Measurements from ENCODE around the gene CCDC18.
A peak's percentile ranks its signal among the peaks of the same experiment; 100 is the strongest.

Gene CCDC18

DNA sequence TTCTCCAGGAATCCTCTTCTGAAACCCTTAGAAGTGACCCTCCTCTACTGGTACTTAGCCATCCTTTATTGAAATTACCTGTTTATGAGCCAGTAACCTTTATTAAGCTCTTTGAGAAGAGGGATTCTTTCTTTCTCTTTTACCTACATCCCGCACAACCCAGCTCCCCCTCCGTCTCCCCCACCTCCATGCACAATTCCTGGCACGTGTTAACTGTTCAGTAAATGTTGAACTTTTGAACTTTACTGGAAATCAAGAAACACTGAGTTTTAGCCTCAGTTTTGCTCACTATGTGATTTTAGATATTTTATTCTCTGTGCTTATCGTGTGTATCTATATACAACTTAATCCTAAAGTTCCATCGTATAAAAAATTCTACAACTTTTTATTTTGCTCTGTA lies 2.1 kb upstream of the CCDC18 start:
- peak overlapping the region; percentile 99 for H3K9ac ChIP-seq (ENCODE audit: low read length)
- H3K4me3 ChIP-seq (ENCODE audit: low read length), result no peak overlapping the region
- peaks cover 8% of the 10 kb centered on the region for H3K4me1 ChIP-seq (ENCODE audit: control insufficient read depth, insufficient read depth, low read length)
- H3K36me3 ChIP-seq (ENCODE audit: control insufficient read depth, insufficient read depth, low read length), result no peaks in the 10 kb centered on the region
- H3K27me3 ChIP-seq (ENCODE audit: control insufficient read depth, insufficient read depth, low read length), result no peaks in the 10 kb centered on the region
- H3K9me3 ChIP-seq (ENCODE audit: control insufficient read depth, low read length), result no peaks in the 10 kb centered on the region

DNA sequence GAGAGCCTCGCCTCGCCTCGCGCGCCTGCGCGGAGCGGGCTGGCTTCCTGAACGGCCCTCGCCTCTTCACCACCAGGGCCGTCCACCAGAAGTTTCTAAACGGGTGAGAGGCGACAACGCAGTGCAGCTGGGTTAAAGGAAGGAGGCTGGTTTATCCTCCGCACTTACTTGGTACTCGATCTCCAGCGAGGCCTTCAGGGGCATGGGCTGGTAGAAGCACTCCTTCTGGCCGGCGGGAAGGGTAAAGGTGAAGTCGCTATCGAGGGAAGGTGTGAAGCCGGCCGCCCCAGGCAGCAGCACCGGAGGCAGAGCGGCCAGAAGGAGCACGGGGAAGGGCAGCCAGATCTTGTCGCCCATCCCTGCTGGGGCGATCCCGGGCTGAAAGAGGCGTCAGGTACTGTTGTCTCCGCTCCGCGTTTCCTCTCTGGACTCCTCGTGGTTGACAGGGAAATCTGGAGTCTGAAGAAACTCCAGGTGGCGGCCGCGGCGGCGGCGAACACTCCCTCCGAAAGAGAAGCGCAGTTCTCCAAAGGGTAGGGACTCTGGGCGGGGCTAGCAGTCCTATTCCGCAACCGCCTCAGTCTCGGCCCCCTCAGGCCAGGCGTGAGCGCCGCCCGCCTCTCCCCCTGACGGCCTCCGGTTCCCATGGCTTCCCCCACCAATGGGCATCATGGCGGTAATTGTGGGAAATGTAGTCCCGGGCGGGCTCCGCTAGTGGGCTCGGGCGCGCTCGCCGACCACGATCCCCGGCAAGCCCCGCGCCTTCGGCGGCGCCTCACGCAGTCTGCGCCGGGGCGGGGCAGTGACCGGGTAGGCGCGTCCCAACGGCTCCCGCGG lies 420 bp upstream of the CCDC18 start, which contains the start of gene TMED5:
TSS of gene TMED5 (minus strand) at position 528 of the 837 bp plus-strand sequence. CDS start at position 357, 171 bp downstream.
- Histone ChIP-seq H3K9ac (ENCODE audit: low read length) (peak within 1 kb of the TSS; percentile 99), H3K4me1 (ENCODE audit: control insufficient read depth, insufficient read depth, low read length) (peaks cover 8% of the 10 kb centered on the region), H3K9me3 (ENCODE audit: control insufficient read depth, low read length) (no peaks in the 10 kb centered on the region), H3K27me3 (ENCODE audit: control insufficient read depth, insufficient read depth, low read length) (no peaks in the 10 kb centered on the region), H3K4me3 (ENCODE audit: low read length) (peak within 1 kb of the TSS; percentile 100), H3K36me3 (ENCODE audit: control insufficient read depth, insufficient read depth, low read length) (no peaks in the 10 kb centered on the region)

GRCh38 chr1:93186667-93187066 lies 6.1 kb downstream of the CCDC18 start:
- no peak overlapping the region for H3K9ac ChIP-seq (ENCODE audit: low read length)
- no peaks in the 10 kb centered on the region for H3K36me3 ChIP-seq (ENCODE audit: control insufficient read depth, insufficient read depth, low read length)
- no peak overlapping the region for H3K4me3 ChIP-seq (ENCODE audit: low read length)
- H3K4me1 ChIP-seq (ENCODE audit: control insufficient read depth, insufficient read depth, low read length), result no peaks in the 10 kb centered on the region
- no peaks in the 10 kb centered on the region for H3K27me3 ChIP-seq (ENCODE audit: control insufficient read depth, insufficient read depth, low read length)
- no peaks in the 10 kb centered on the region for H3K9me3 ChIP-seq (ENCODE audit: control insufficient read depth, low read length)

- Histone ChIP-seq H3K36me3 (ENCODE audit: control insufficient read depth, insufficient read depth, low read length) (no peaks in the 10 kb centered on the region), H3K9ac (ENCODE audit: low read length) (no peak overlapping the region), H3K9me3 (ENCODE audit: control insufficient read depth, low read length) (no peaks in the 10 kb centered on the region), H3K4me1 (ENCODE audit: control insufficient read depth, insufficient read depth, low read length) (no peaks in the 10 kb centered on the region), H3K27me3 (ENCODE audit: control insufficient read depth, insufficient read depth, low read length) (no peaks in the 10 kb centered on the region), H3K4me3 (ENCODE audit: low read length) (no peak overlapping the region)
Measured at GRCh38 chr1:93190432-93190831, 9.9 kb downstream of the CCDC18 start.

- H3K9ac ChIP-seq (ENCODE audit: low read length), result no peak overlapping the region
- no peaks in the 10 kb centered on the region for H3K4me1 ChIP-seq (ENCODE audit: control insufficient read depth, insufficient read depth, low read length)
- no peak overlapping the region for H3K4me3 ChIP-seq (ENCODE audit: low read length)
- H3K27me3 ChIP-seq (ENCODE audit: control insufficient read depth, insufficient read depth, low read length), result no peaks in the 10 kb centered on the region
- H3K36me3 ChIP-seq (ENCODE audit: control insufficient read depth, insufficient read depth, low read length), result no peaks in the 10 kb centered on the region
- H3K9me3 ChIP-seq (ENCODE audit: control insufficient read depth, low read length), result no peaks in the 10 kb centered on the region
Measured at GRCh38 chr1:93194231-93194990, 13.9 kb downstream of the CCDC18 start.

GRCh38 chr1:93196591-93196990 lies 16.1 kb downstream of the CCDC18 start:
- no peaks in the 10 kb centered on the region for H3K27me3 ChIP-seq (ENCODE audit: control insufficient read depth, insufficient read depth, low read length)
- no peaks in the 10 kb centered on the region for H3K9me3 ChIP-seq (ENCODE audit: control insufficient read depth, low read length)
- H3K36me3 ChIP-seq (ENCODE audit: control insufficient read depth, insufficient read depth, low read length), result no peaks in the 10 kb centered on the region
- H3K4me3 ChIP-seq (ENCODE audit: low read length), result no peak overlapping the region
- H3K4me1 ChIP-seq (ENCODE audit: control insufficient read depth, insufficient read depth, low read length), result no peaks in the 10 kb centered on the region
- H3K9ac ChIP-seq (ENCODE audit: low read length), result no peak overlapping the region

GRCh38 chr1:93199150-93199549 lies 18.6 kb downstream of the CCDC18 start:
- no peaks in the 10 kb centered on the region for H3K9me3 ChIP-seq (ENCODE audit: control insufficient read depth, low read length)

GRCh38 chr1:93200086-93200620 lies 19.6 kb downstream of the CCDC18 start:
- Histone ChIP-seq H3K27me3 (ENCODE audit: control insufficient read depth, insufficient read depth, low read length) (no peaks in the 10 kb centered on the region), H3K4me1 (ENCODE audit: control insufficient read depth, insufficient read depth, low read length) (no peaks in the 10 kb centered on the region), H3K9me3 (ENCODE audit: control insufficient read depth, low read length) (no peaks in the 10 kb centered on the region), H3K9ac (ENCODE audit: low read length) (no peak overlapping the region), H3K36me3 (ENCODE audit: control insufficient read depth, insufficient read depth, low read length) (no peaks in the 10 kb centered on the region), H3K4me3 (ENCODE audit: low read length) (no peak overlapping the region)

More at GRCh38 chr1:93199150-93199549, 18.6 kb downstream of the CCDC18 start:
- H3K4me3 ChIP-seq (ENCODE audit: low read length), result no peak overlapping the region
- no peak overlapping the region for H3K9ac ChIP-seq (ENCODE audit: low read length)
- no peaks in the 10 kb centered on the region for H3K27me3 ChIP-seq (ENCODE audit: control insufficient read depth, insufficient read depth, low read length)
- H3K4me1 ChIP-seq (ENCODE audit: control insufficient read depth, insufficient read depth, low read length), result no peaks in the 10 kb centered on the region
- no peaks in the 10 kb centered on the region for H3K36me3 ChIP-seq (ENCODE audit: control insufficient read depth, insufficient read depth, low read length)

DNA sequence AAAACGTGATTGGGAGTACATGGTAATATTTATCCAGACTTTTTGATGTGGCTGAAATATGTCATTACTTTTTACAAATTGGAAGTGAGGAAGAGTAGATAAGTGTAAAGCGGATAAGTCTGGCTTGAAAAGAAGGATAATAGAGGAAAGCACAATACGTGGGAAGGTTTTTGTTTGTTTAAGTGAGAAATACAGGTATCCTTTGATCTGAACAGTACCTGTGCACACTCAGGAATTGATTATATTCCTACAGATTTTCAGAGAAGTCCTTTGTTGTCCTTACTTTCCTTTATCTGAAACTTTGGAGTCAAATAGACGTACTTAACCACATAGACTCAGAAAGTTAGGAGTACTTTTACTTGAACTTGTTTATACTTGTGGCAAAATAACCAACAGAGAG lies 20.2 kb downstream of the CCDC18 start:
- Histone ChIP-seq H3K4me1 (ENCODE audit: control insufficient read depth, insufficient read depth, low read length) (no peaks in the 10 kb centered on the region), H3K9ac (ENCODE audit: low read length) (no peak overlapping the region), H3K27me3 (ENCODE audit: control insufficient read depth, insufficient read depth, low read length) (no peaks in the 10 kb centered on the region), H3K36me3 (ENCODE audit: control insufficient read depth, insufficient read depth, low read length) (no peaks in the 10 kb centered on the region), H3K9me3 (ENCODE audit: control insufficient read depth, low read length) (no peaks in the 10 kb centered on the region), H3K4me3 (ENCODE audit: low read length) (no peak overlapping the region)

- H3K9ac ChIP-seq (ENCODE audit: low read length), result no peak overlapping the region
- no peaks in the 10 kb centered on the region for H3K9me3 ChIP-seq (ENCODE audit: control insufficient read depth, low read length)
- no peaks in the 10 kb centered on the region for H3K4me1 ChIP-seq (ENCODE audit: control insufficient read depth, insufficient read depth, low read length)
- H3K36me3 ChIP-seq (ENCODE audit: control insufficient read depth, insufficient read depth, low read length), result no peaks in the 10 kb centered on the region
- H3K4me3 ChIP-seq (ENCODE audit: low read length), result no peak overlapping the region
- no peaks in the 10 kb centered on the region for H3K27me3 ChIP-seq (ENCODE audit: control insufficient read depth, insufficient read depth, low read length)
Measured at GRCh38 chr1:93205892-93206566, 25.5 kb downstream of the CCDC18 start.

DNA sequence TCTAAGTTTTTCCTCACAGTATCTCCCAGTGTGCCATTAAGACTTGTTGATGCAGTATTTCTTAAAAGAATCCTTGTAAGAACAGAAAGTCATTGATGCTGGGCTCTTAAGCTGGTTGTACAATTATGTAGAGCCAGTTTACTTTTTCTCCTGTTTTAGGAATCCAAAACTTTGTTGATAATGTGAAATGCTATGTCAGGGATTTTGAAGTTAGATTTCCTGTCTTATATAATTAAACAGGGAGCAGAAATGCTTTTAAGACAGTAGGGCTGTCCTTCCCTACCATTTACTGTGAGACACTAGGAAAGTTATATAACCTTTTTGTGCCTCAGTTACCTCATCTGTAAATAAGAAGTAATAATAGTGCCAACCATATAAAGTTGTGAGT lies 26.0 kb downstream of the CCDC18 start:
- Histone ChIP-seq H3K27me3 (ENCODE audit: control insufficient read depth, insufficient read depth, low read length) (no peaks in the 10 kb centered on the region), H3K9ac (ENCODE audit: low read length) (no peak overlapping the region), H3K36me3 (ENCODE audit: control insufficient read depth, insufficient read depth, low read length) (no peaks in the 10 kb centered on the region), H3K4me1 (ENCODE audit: control insufficient read depth, insufficient read depth, low read length) (no peaks in the 10 kb centered on the region), H3K4me3 (ENCODE audit: low read length) (no peak overlapping the region), H3K9me3 (ENCODE audit: control insufficient read depth, low read length) (no peaks in the 10 kb centered on the region)
